ENCODE measurements around the gene NRG3.

NRG3 gene

DNA sequence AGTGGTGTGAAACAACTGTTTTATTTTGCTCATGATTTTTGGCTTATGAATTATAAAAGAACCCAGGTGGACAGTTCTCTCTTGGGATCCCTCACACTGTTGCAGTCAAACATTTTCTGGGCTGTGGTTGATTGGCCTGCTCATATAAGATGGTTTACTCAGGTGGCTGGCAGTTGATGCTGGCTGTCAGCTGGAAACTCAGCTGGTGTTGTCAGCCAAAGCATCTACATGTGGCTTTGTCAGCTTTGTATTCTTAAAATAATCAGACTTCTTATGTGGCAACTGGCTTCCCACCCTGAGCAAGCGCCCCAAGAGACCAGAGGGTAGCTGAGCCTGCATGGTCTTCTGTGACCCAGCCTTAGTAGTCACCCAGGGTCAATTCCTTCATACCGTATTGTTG lies 534.7 kb downstream of the NRG3 start:
- Histone ChIP-seq H3K4me2 (ENCODE audit: low read length) (peak overlapping the region; percentile 50), H3F3A (ENCODE audit: insufficient read depth, low read length) (peaks cover 21% of the 10 kb centered on the region), H3K79me2 (ENCODE audit: insufficient read depth, low read length) (no peaks in the 10 kb centered on the region), H3K9me2 (ENCODE audit: low read depth, low read length) (no peaks in the 10 kb centered on the region), H3K9me3 (ENCODE audit: low read length) (no peaks in the 10 kb centered on the region), H3K27me3 (ENCODE audit: insufficient read depth, low read length) (no peaks in the 10 kb centered on the region), H3K9ac (ENCODE audit: low read length) (peak overlapping the region; percentile 75), H3K4me3 (ENCODE audit: low read depth, low read length, poor library complexity, severe bottlenecking) (no peak overlapping the region), H2AFZ (ENCODE audit: low read length) (no peak overlapping the region), H3K27ac (ENCODE audit: low read depth, low read length, poor library complexity, severe bottlenecking) (peak overlapping the region; percentile 100), H4K20me1 (ENCODE audit: insufficient read depth, low read length) (no peaks in the 10 kb centered on the region), H3K4me1 (ENCODE audit: insufficient read depth, low read length, severe bottlenecking) (peaks cover 100% of the 10 kb centered on the region), H3K36me3 (ENCODE audit: insufficient read depth, low read length) (no peaks in the 10 kb centered on the region)
- TF ChIP-seq, protein P1, sequence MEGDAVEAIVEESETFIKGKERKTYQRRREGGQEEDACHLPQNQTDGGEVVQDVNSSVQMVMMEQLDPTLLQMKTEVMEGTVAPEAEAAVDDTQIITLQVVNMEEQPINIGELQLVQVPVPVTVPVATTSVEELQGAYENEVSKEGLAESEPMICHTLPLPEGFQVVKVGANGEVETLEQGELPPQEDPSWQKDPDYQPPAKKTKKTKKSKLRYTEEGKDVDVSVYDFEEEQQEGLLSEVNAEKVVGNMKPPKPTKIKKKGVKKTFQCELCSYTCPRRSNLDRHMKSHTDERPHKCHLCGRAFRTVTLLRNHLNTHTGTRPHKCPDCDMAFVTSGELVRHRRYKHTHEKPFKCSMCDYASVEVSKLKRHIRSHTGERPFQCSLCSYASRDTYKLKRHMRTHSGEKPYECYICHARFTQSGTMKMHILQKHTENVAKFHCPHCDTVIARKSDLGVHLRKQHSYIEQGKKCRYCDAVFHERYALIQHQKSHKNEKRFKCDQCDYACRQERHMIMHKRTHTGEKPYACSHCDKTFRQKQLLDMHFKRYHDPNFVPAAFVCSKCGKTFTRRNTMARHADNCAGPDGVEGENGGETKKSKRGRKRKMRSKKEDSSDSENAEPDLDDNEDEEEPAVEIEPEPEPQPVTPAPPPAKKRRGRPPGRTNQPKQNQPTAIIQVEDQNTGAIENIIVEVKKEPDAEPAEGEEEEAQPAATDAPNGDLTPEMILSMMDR (IDR thresholded peaks at IDR 0.05; ENCODE audit: low read length): no peak
- no peak for TF ChIP-seq EZH2 (IDR thresholded peaks at IDR 0.05; ENCODE audit: borderline replicate concordance, low read length)

DNA sequence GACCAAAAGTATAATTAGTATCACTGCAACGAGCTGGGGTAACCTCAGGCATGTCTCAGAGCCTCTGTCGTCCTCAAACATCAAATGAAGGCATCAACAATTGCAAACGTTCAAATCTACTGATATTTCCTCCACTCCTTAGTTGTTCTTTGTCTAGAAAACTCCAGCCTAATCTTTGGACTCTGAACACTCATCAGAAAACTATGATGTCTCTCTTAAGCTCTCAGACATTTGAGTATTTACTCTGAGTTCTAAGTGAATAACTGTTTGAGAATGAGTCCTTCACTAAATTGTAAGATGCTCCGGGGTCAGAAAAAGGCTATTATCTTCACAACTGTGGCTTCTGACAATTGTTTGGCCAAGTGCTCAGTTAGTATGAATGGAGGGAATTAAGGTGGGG lies 536.4 kb downstream of the NRG3 start:
- no peaks in the 10 kb centered on the region for H3K36me3 ChIP-seq (ENCODE audit: insufficient read depth, low read length)
- TF ChIP-seq, protein P1 (IDR thresholded peaks at IDR 0.05; ENCODE audit: low read length): no peak
- TF ChIP-seq EZH2 (IDR thresholded peaks at IDR 0.05; ENCODE audit: borderline replicate concordance, low read length): no peak
- H3K9me2 ChIP-seq (ENCODE audit: low read depth, low read length): no peaks in the 10 kb centered on the region
- H3K9me3 ChIP-seq (ENCODE audit: low read length): no peaks in the 10 kb centered on the region
- no peaks in the 10 kb centered on the region for H3K27me3 ChIP-seq (ENCODE audit: insufficient read depth, low read length)
- H3K4me3 ChIP-seq (ENCODE audit: low read depth, low read length, poor library complexity, severe bottlenecking): no peak overlapping the region
- H3K4me2 ChIP-seq (ENCODE audit: low read length): peak overlapping the region; percentile 23; the same call in 1 of the 2 replicates
- no peak overlapping the region for H2AFZ ChIP-seq (ENCODE audit: low read length)
- peak overlapping the region; percentile 75 for H3K9ac ChIP-seq (ENCODE audit: low read length)
- peak overlapping the region; percentile 100 for H3K27ac ChIP-seq (ENCODE audit: low read depth, low read length, poor library complexity, severe bottlenecking)
- no peaks in the 10 kb centered on the region for H3K79me2 ChIP-seq (ENCODE audit: insufficient read depth, low read length)
- peaks cover 100% of the 10 kb centered on the region for H3K4me1 ChIP-seq (ENCODE audit: insufficient read depth, low read length, severe bottlenecking)
- H3F3A ChIP-seq (ENCODE audit: insufficient read depth, low read length): peaks cover 21% of the 10 kb centered on the region
- H4K20me1 ChIP-seq (ENCODE audit: insufficient read depth, low read length): no peaks in the 10 kb centered on the region

DNA sequence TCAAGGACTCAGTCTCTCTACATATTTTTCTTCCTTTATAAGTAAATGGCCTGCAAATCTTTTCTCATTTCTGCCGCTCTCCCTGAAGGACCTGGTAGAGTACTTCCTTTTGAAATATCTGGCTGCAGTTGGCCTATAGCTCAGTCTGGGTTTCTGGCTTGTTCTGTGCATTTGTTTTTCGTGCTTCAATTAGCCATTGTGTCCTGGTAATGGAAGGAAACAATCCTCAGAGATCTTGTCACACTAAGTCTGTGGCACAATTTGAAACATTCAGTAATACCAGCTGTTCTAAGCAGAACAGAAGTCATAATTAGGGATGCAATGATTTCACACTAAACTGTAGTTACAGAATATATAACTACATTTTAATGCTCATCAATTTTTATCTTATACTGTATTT lies 545.0 kb downstream of the NRG3 start:
- no peak for TF ChIP-seq EZH2 (IDR thresholded peaks at IDR 0.05; ENCODE audit: borderline replicate concordance, low read length)
- TF ChIP-seq, protein P1 (IDR thresholded peaks at IDR 0.05; ENCODE audit: low read length): no peak
- peak overlapping the region; percentile 61; the same call in 1 of the 2 replicates for H2AFZ ChIP-seq (ENCODE audit: low read length)
- peak overlapping the region; percentile 27; the same call in 1 of the 2 replicates for H3K4me2 ChIP-seq (ENCODE audit: low read length)
- H3K9me2 ChIP-seq (ENCODE audit: low read depth, low read length): no peaks in the 10 kb centered on the region
- H3K27me3 ChIP-seq (ENCODE audit: insufficient read depth, low read length): no peaks in the 10 kb centered on the region
- H3K4me1 ChIP-seq (ENCODE audit: insufficient read depth, low read length, severe bottlenecking): peaks cover 83% of the 10 kb centered on the region
- no peaks in the 10 kb centered on the region for H3K9me3 ChIP-seq (ENCODE audit: low read length)
- no peaks in the 10 kb centered on the region for H3K79me2 ChIP-seq (ENCODE audit: insufficient read depth, low read length)
- no peak overlapping the region for H3K4me3 ChIP-seq (ENCODE audit: low read depth, low read length, poor library complexity, severe bottlenecking)
- H3K27ac ChIP-seq (ENCODE audit: low read depth, low read length, poor library complexity, severe bottlenecking): peak overlapping the region; percentile 100
- peak overlapping the region; percentile 34 for H3K9ac ChIP-seq (ENCODE audit: low read length)
- H4K20me1 ChIP-seq (ENCODE audit: insufficient read depth, low read length): no peaks in the 10 kb centered on the region
- no peaks in the 10 kb centered on the region for H3F3A ChIP-seq (ENCODE audit: insufficient read depth, low read length)
- H3K36me3 ChIP-seq (ENCODE audit: insufficient read depth, low read length): no peaks in the 10 kb centered on the region; the same call in 1 of the 2 replicates
